ENCODE data around the gene PRAC2. TPM values are rescaled to one million over a fixed set of nuclear protein-coding genes. Genes with fewer than 3 reads are reported as not detected.
A peak's percentile ranks its signal among the peaks of the same experiment; 100 is the strongest.

PRAC2 gene
- total and polyA plus RNA-seq, 4 experiments from 2014 or later = not detected

DNA sequence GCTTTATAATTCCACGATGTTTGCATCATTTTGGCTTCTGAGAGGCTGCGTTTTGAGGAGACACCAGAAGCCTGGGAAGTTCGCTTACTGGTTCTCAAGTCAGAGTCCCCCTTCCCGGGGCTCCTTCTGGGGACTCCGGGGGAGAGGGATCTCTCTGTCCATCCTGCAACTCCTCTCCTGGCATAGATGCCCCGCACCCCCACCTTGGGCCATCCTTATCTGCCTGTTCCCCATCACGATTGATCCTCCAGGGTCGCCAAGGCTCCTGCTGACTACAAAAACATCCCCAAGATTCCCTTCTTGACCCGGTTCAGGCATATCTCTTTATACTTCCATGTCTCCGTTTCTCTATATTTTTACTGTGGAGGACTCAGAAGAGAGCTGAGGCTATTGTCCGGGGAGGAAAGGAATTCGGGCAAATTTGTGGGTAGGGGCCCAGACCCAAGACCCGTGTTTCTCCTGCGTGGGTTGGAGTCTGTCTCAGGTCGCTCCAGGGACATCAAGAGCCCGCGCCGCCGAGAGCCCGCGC lies 24.0 kb downstream of the PRAC2 start:
- Histone ChIP-seq H3K9me3 (ENCODE audit: control insufficient read depth in 1 of 2, low read length in 2 of 2) (no peaks in the 10 kb centered on the region), H3K36me3 (ENCODE audit: insufficient read depth, low read length) (no peaks in the 10 kb centered on the region), H3K27me3 (ENCODE audit: insufficient read depth, low read length) (peaks cover 85% of the 10 kb centered on the region), H3K4me1 (ENCODE audit: insufficient read depth, low read length) (peaks cover 12% of the 10 kb centered on the region), H3K27ac (ENCODE audit: low read depth, low read length) (no peak overlapping the region), H3K4me3 (ENCODE audit: low read length in 2 of 2) (no peak overlapping the region)
- ChIA-PET CTCF (ENCODE audit: partially characterized antibody) (interaction anchor here (0.9 to 1.1 kb wide), 2 partner anchors 22 kb away, joined by 3 read pairs; no protein-coding TSS in a partner anchor), POLR2A (ENCODE audit: partially characterized antibody) (interaction anchor here (2.5 kb wide), 1 partner anchor 23 kb away, joined by 8 read pairs; no protein-coding TSS in a partner anchor)
- Mint-ChIP-seq H3K27me3 (peaks cover 70 to 72% of the 10 kb centered on the region in 2 donors), H3K4me3 (peak overlapping the region in 1 of 8 donors; percentile 72), H3K4me1 (peaks cover 11 to 17% (median 14%) of the 10 kb centered on the region in 4 donors), H3K9me3 (peaks cover 0 to 15% (median 4%) of the 10 kb centered on the region in 8 donors), H3K36me3 (no peaks in the 10 kb centered on the region), H3K27ac (peak overlapping the region in 1 of 7 donors; percentile 67)
- DNase-seq = no peak
- intact Hi-C loops (cut with micrococcal nuclease) = no loop called here

- intact Hi-C loops (cut with micrococcal nuclease) = no loop called here
- no peaks in the 10 kb centered on the region for H3K36me3 ChIP-seq (ENCODE audit: insufficient read depth, low read length)
- Mint-ChIP-seq H3K36me3 (no peaks in the 10 kb centered on the region), H3K27ac (no peak overlapping the region), H3K4me1 (peaks cover 11 to 22% (median 15%) of the 10 kb centered on the region in 4 donors), H3K27me3 (peaks cover 70% of the 10 kb centered on the region in 2 donors), H3K4me3 (no peak overlapping the region), H3K9me3 (peaks cover 0 to 15% (median 4%) of the 10 kb centered on the region in 8 donors)
- ChIA-PET CTCF (ENCODE audit: partially characterized antibody) (interaction anchor here (1.1 kb wide), 1 partner anchor 22 kb away, joined by 3 read pairs; no protein-coding TSS in a partner anchor), POLR2A (ENCODE audit: partially characterized antibody) (interaction anchor here (1.2 to 2.5 kb wide), 2 partner anchors 10 to 24 kb away, joined by 3 to 8 read pairs; no protein-coding TSS in a partner anchor)
- no peaks in the 10 kb centered on the region for H3K9me3 ChIP-seq (ENCODE audit: control insufficient read depth in 1 of 2, low read length in 2 of 2)
- peaks cover 12% of the 10 kb centered on the region for H3K4me1 ChIP-seq (ENCODE audit: insufficient read depth, low read length)
- H3K27me3 ChIP-seq (ENCODE audit: insufficient read depth, low read length) = peaks cover 88% of the 10 kb centered on the region
- H3K4me3 ChIP-seq (ENCODE audit: low read length in 2 of 2) = no peak overlapping the region
- DNase-seq = no peak
- no peak overlapping the region for H3K27ac ChIP-seq (ENCODE audit: low read depth, low read length)
Measured at GRCh38 chr17:48747445-48748363, 24.7 kb downstream of the PRAC2 start.

- no peaks in the 10 kb centered on the region for H3K36me3 Mint-ChIP-seq
- H3K9me3 ChIP-seq (ENCODE audit: control insufficient read depth in 1 of 2, low read length in 2 of 2) = no peaks in the 10 kb centered on the region
- peaks cover 11 to 29% (median 24%) of the 10 kb centered on the region in 4 donors for H3K4me1 Mint-ChIP-seq
- no peak for DNase-seq
- H3K36me3 ChIP-seq (ENCODE audit: insufficient read depth, low read length) = no peaks in the 10 kb centered on the region
- ChIA-PET CTCF (ENCODE audit: partially characterized antibody) (no interaction called here), POLR2A (ENCODE audit: partially characterized antibody) (no interaction called here)
- intact Hi-C loops (cut with micrococcal nuclease) = no loop called here
- peaks cover 0 to 15% (median 3%) of the 10 kb centered on the region in 8 donors for H3K9me3 Mint-ChIP-seq
- H3K4me1 ChIP-seq (ENCODE audit: insufficient read depth, low read length) = peaks cover 15% of the 10 kb centered on the region
- H3K27me3 ChIP-seq (ENCODE audit: insufficient read depth, low read length) = peaks cover 95% of the 10 kb centered on the region
- no peak overlapping the region for H3K4me3 ChIP-seq (ENCODE audit: low read length in 2 of 2)
- peak overlapping the region in 2 of 8 donors; percentile 25 to 26 for H3K4me3 Mint-ChIP-seq
- H3K27ac Mint-ChIP-seq = peak overlapping the region in 3 of 7 donors; percentile 40 to 59 (median 47)
- no peak overlapping the region for H3K27ac ChIP-seq (ENCODE audit: low read depth, low read length)
- peaks cover 70 to 71% of the 10 kb centered on the region in 2 donors for H3K27me3 Mint-ChIP-seq
Measured at GRCh38 chr17:48748718-48749566, 26.0 kb downstream of the PRAC2 start.

DNA sequence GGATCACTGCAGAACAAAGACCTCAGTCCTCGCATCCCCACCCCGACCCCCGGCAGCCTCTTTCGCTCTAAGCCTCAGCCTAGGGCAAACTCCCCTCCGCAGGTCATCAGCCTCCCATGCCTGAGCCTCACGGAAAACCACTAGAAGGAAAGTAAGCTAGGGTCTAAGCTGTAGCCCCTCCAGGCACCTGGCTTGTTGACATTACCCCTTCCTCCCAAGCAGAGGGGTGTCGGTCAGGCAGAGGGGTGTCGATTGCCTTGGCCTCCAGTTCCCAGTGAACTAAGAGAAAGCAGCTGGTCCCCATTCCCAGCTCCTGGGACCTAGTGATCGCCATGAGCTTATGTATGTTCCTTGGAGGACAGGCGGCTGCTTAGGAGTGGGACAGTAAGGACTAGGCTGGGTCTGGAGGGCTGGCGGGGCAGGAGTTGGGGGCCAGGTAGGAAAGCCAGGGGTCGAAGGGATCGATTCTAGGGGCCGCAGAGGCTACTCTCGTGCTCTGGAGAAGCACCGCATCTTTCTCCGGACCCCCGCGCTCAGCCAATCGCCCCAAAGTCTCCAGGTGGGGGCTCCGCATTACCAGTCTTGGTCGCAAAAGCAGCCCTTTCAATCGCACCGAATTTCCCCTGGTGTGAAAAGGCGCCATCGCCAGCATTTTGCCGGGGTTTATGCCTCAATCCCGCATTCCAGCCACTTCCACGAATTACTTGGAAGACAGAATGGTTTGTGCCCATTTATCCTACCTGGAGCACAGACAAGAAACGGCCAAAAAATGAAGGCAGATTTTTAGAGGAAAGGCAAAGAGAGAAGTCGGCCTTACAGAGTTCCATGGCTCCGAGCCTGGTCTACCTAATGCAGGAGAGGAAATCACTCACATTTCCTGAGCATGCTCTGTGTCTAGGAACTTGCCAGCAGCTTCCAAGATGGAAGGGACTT lies 26.9 kb downstream of the PRAC2 start:
- H3K27ac Mint-ChIP-seq = peak overlapping the region in 2 of 7 donors; percentile 40 to 59
- no peaks in the 10 kb centered on the region for H3K36me3 Mint-ChIP-seq
- Histone ChIP-seq H3K36me3 (ENCODE audit: insufficient read depth, low read length) (no peaks in the 10 kb centered on the region), H3K9me3 (ENCODE audit: control insufficient read depth in 1 of 2, low read length in 2 of 2) (no peaks in the 10 kb centered on the region), H3K4me3 (ENCODE audit: low read length in 2 of 2) (no peak overlapping the region), H3K27me3 (ENCODE audit: insufficient read depth, low read length) (peaks cover 97% of the 10 kb centered on the region), H3K27ac (ENCODE audit: low read depth, low read length) (no peak overlapping the region), H3K4me1 (ENCODE audit: insufficient read depth, low read length) (peaks cover 25% of the 10 kb centered on the region)
- intact Hi-C loops (cut with micrococcal nuclease) = loop anchor here (2.0 to 5.0 kb wide), 2 partner anchors 15 to 33 kb away; no protein-coding TSS in a partner anchor
- peaks cover 71% of the 10 kb centered on the region in 2 donors for H3K27me3 Mint-ChIP-seq
- POLR2A ChIA-PET (ENCODE audit: partially characterized antibody) = interaction anchor here (0.5 kb wide), 1 partner anchor 9 kb away, joined by 3 read pairs; no protein-coding TSS in a partner anchor
- peaks cover 11 to 36% (median 29%) of the 10 kb centered on the region in 4 donors for H3K4me1 Mint-ChIP-seq
- peaks cover 0 to 15% (median 3%) of the 10 kb centered on the region in 8 donors for H3K9me3 Mint-ChIP-seq
- no peak for DNase-seq
- CTCF ChIA-PET (ENCODE audit: partially characterized antibody) = no interaction called here
- peak overlapping the region in 1 of 8 donors; percentile 26 for H3K4me3 Mint-ChIP-seq

DNA sequence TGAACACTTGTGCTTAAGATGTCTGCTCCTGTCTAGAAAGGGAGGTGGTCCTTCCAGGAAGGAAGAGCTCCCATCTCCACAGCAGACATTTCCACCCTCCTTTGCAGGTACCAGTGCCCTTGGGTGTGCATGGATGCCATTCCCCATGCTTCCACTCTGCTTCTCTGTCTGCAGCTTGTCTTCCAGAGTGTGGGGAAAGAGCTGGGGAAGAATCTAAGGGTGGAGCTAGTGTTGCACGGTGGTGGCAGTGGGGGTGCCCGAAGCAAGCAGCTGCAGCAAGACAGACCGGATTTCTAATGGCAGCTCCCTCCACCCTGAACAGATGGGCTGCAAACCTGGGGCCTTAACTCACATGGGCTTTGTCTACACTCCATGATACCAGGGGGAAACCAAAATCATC lies 28.2 kb downstream of the PRAC2 start:
- Mint-ChIP-seq H3K4me1 (peaks cover 6 to 39% (median 27%) of the 10 kb centered on the region in 4 donors), H3K36me3 (no peaks in the 10 kb centered on the region), H3K27me3 (peaks cover 69 to 71% of the 10 kb centered on the region in 2 donors), H3K4me3 (peak overlapping the region in 1 of 8 donors; percentile 5), H3K27ac (peak overlapping the region in 1 of 7 donors; percentile 56), H3K9me3 (peaks cover 0 to 14% (median 3%) of the 10 kb centered on the region in 8 donors)
- DNase-seq = no peak
- CTCF ChIA-PET (ENCODE audit: partially characterized antibody) = interaction anchor here (1.1 to 1.3 kb wide), 3 partner anchors 53 to 133 kb away, joined by 3 read pairs; no protein-coding TSS in a partner anchor
- Histone ChIP-seq H3K27ac (ENCODE audit: low read depth, low read length) (no peak overlapping the region), H3K4me3 (ENCODE audit: low read length in 2 of 2) (no peak overlapping the region), H3K27me3 (ENCODE audit: insufficient read depth, low read length) (peaks cover 98% of the 10 kb centered on the region), H3K36me3 (ENCODE audit: insufficient read depth, low read length) (no peaks in the 10 kb centered on the region), H3K9me3 (ENCODE audit: control insufficient read depth in 1 of 2, low read length in 2 of 2) (no peaks in the 10 kb centered on the region), H3K4me1 (ENCODE audit: insufficient read depth, low read length) (peaks cover 28% of the 10 kb centered on the region)
- POLR2A ChIA-PET (ENCODE audit: partially characterized antibody) = no interaction called here
- intact Hi-C loops (cut with micrococcal nuclease) = loop anchor here (2.0 to 5.0 kb wide), 2 partner anchors 16 to 34 kb away; no protein-coding TSS in a partner anchor
